Mesenchymal stem cell (in vitro differentiated cells and primary cell): ENCODE results near the gene CDH12.
"Not testable (repeated sequence)": the region's sequence is repeated elsewhere in the genome, so short reads cannot be mapped to it uniquely, and the experiment has no call there.

ENCODE experiments used
- DNase-seq: peaks from one replicate; pipeline ENCODE4 v3.0.0-alpha.2; 2013
- H2AFZ ChIP-seq: one replicate; pipeline ENCODE4 v1.6.1; 2013; ENCODE audit warnings: low read depth, mild to moderate bottlenecking, control low read depth, inconsistent platforms, low read length, moderate library complexity
- H2AK5ac ChIP-seq: 2 replicates; pipeline ENCODE4 v1.6.1; 2013; ENCODE audit warnings: low read length, moderate library complexity, mild to moderate bottlenecking, inconsistent platforms; ENCODE audit not compliant: severe bottlenecking
- H2BK120ac ChIP-seq: one replicate; pipeline ENCODE4 v1.6.1; 2013; ENCODE audit warnings: low read depth, mild to moderate bottlenecking, inconsistent platforms, low read length, moderate library complexity
- H2BK12ac ChIP-seq, 2 experiments: one replicate each; pipeline ENCODE4 v1.6.1; 2013; ENCODE audit warnings: inconsistent platforms in 2 of 2, low read length in 2 of 2, mild to moderate bottlenecking in 2 of 2, moderate library complexity in 2 of 2, control low read depth in 1 of 2
- H2BK15ac ChIP-seq: one replicate; pipeline ENCODE4 v1.6.1; 2013; ENCODE audit warnings: mild to moderate bottlenecking, low read depth, inconsistent platforms; ENCODE audit not compliant: poor library complexity, severe bottlenecking
- H2BK5ac ChIP-seq: 2 replicates; pipeline ENCODE4 v1.6.1; 2013; ENCODE audit warnings: low read depth, mild to moderate bottlenecking, low read length, control low read depth, inconsistent platforms; ENCODE audit not compliant: poor library complexity, severe bottlenecking
- H3K14ac ChIP-seq, 2 experiments: one replicate each; pipeline ENCODE4 v1.6.1; 2013; ENCODE audit warnings: inconsistent platforms in 2 of 2, low read length in 2 of 2, control low read depth in 1 of 2, mild to moderate bottlenecking in 1 of 2, moderate library complexity in 1 of 2
- H3K18ac ChIP-seq, 2 experiments: one replicate each; pipeline ENCODE4 v1.6.1; 2013; ENCODE audit warnings: inconsistent platforms in 2 of 2, low read length in 2 of 2, control low read depth in 1 of 2, low read depth in 1 of 2, mild to moderate bottlenecking in 1 of 2
- H3K23ac ChIP-seq, 2 experiments: one replicate each; pipeline ENCODE4 v1.6.1; 2013; ENCODE audit warnings: inconsistent platforms in 2 of 2, low read length in 2 of 2, mild to moderate bottlenecking in 2 of 2, moderate library complexity in 2 of 2, control low read depth in 1 of 2
- H3K27ac ChIP-seq: 2 replicates; pipeline ENCODE4 v1.5.1; 2013; ENCODE audit warnings: mild to moderate bottlenecking, moderate library complexity, low read length, control low read depth, inconsistent platforms; ENCODE audit not compliant: poor library complexity, severe bottlenecking
- H3K27me3 ChIP-seq, 2 experiments: 2 replicates each; pipeline versions ENCODE4 v1.6.1 to v1.7.0; 2013; ENCODE audit warnings: low read length in 2 of 2, mild to moderate bottlenecking in 2 of 2, moderate library complexity in 2 of 2, control low read depth in 1 of 2, inconsistent platforms in 1 of 2; ENCODE audit not compliant: control insufficient read depth in 1 of 2, insufficient read depth in 1 of 2
- H3K36me3 ChIP-seq, 2 experiments: 2 replicates each; pipeline versions ENCODE4 v1.6.1 to v1.7.0; 2013; ENCODE audit warnings: low read length in 2 of 2, control low read depth in 1 of 2, inconsistent platforms in 1 of 2, low read depth in 1 of 2, mild to moderate bottlenecking in 1 of 2; ENCODE audit not compliant: insufficient read depth in 2 of 2, control insufficient read depth in 1 of 2
- H3K4ac ChIP-seq, 2 experiments: one replicate each; pipeline ENCODE4 v1.6.1; 2013; ENCODE audit warnings: inconsistent platforms in 2 of 2, low read length in 2 of 2, mild to moderate bottlenecking in 2 of 2, moderate library complexity in 2 of 2, control low read depth in 1 of 2, low read depth in 1 of 2
- H3K4me1 ChIP-seq: 2 replicates; pipeline ENCODE4 v1.6.1; 2013; ENCODE audit warnings: low read depth, low read length, control low read depth; ENCODE audit not compliant: control insufficient read depth, insufficient read depth
- H3K4me2 ChIP-seq: 2 replicates; pipeline ENCODE4 v1.6.1; 2013; ENCODE audit warnings: low read length, mild to moderate bottlenecking, inconsistent platforms; ENCODE audit not compliant: poor library complexity, severe bottlenecking
- H3K4me3 ChIP-seq, 2 experiments: 2 replicates each; pipeline versions ENCODE4 v1.5.1 to v1.7.0; 2013; ENCODE audit warnings: low read length in 2 of 2, mild to moderate bottlenecking in 2 of 2, control low read depth in 1 of 2, low read depth in 1 of 2; ENCODE audit not compliant: insufficient read depth in 1 of 2
- H3K79me1 ChIP-seq: replicated peaks from 2 replicates; pipeline ENCODE4 v1.6.1; 2013; ENCODE audit warnings: mild to moderate bottlenecking, control low read depth, low read length, inconsistent platforms; ENCODE audit not compliant: poor library complexity, severe bottlenecking
- H3K9ac ChIP-seq: 2 replicates; pipeline ENCODE4 v1.7.0; 2013; ENCODE audit warnings: mild to moderate bottlenecking, low read length, moderate library complexity
- H3K9me3 ChIP-seq: 2 replicates; pipeline ENCODE4 v1.7.0; 2013; ENCODE audit warnings: mild to moderate bottlenecking, low read length; ENCODE audit not compliant: control insufficient read depth
- H4K8ac ChIP-seq: one replicate; pipeline ENCODE4 v1.6.1; 2013; ENCODE audit warnings: inconsistent platforms, mild to moderate bottlenecking, low read length, moderate library complexity
- H4K91ac ChIP-seq: one replicate; pipeline ENCODE4 v1.6.1; 2013; ENCODE audit warnings: mild to moderate bottlenecking, low read length, inconsistent platforms
- WGBS: methylation state at CpG from one replicate; pipeline ENCODE4 v1.1.7; 2013; ENCODE audit warnings: mixed read lengths; 5-methylcytosine and 5-hydroxymethylcytosine counted together

CDH12 gene

DNA sequence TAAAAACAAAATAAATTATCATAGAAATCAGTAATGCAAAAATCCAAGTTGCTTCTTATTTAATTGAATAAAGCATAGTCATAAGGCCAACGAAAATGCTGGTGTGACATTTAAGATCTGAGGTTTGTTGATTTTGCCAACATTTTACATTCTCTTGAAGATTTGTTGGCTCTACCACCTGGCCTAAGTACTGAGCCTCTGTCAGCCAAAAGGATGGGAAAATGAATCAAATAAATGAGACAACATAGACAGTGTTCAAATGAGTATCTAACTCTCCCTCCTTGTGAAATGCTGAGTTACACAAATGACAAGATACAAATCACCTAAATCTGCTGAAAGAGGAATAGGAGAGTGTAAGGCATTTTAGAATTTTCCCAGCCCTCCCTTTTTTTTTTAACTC is 575.0 kb downstream of the CDH12 start:
- WGBS = no CpG with 5 or more reads among the region's 1 CpG
- no peak overlapping the region for H2BK12ac ChIP-seq
- no peak overlapping the region for H3K4me3 ChIP-seq
- no peak for DNase-seq
- H3K27ac ChIP-seq = no peak overlapping the region
- no peak overlapping the region for H4K8ac ChIP-seq
- no peak overlapping the region for H4K91ac ChIP-seq
- no peaks in the 10 kb centered on the region for H3K79me1 ChIP-seq
- peaks cover 9% of the 10 kb centered on the region for H3K9me3 ChIP-seq
- no peaks in the 10 kb centered on the region for H3K27me3 ChIP-seq
- H2BK120ac ChIP-seq = no peak overlapping the region
- H3K4me2 ChIP-seq = no peak overlapping the region
- no peak overlapping the region for H3K14ac ChIP-seq
- H3K36me3 ChIP-seq = no peaks in the 10 kb centered on the region
- no peak overlapping the region for H3K23ac ChIP-seq
- no peak overlapping the region for H2BK5ac ChIP-seq
- H3K9ac ChIP-seq = no peak overlapping the region
- H3K18ac ChIP-seq = no peak overlapping the region
- H3K4me1 ChIP-seq = no peaks in the 10 kb centered on the region
- H3K4ac ChIP-seq = no peak overlapping the region
- H2BK15ac ChIP-seq = no peak overlapping the region
- H2AFZ ChIP-seq = no peak overlapping the region
- no peak overlapping the region for H2AK5ac ChIP-seq

DNA sequence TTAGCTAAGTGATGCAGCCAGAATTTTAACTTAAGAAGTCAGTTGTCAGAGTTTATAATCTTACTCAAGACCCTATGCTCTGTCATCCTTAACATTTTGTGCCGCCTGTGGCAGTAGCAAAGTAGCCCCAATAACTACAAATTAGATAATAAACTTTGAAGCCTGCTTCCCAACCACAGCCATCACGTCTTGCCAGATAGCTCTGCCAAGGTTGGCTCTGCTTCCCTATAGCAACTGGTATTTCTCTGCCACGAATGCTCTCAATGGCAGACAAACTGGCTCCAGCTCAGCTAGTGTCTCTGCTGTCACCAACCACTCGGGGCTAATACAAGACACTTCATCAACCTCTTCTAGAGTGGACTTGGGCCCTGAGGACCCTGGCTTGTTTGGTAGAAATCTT is 576.1 kb downstream of the CDH12 start:
- DNase-seq = no peak
- Histone ChIP-seq H2BK15ac (no peak overlapping the region), H3K4me3 (no peak overlapping the region), H3K23ac (no peak overlapping the region), H3K4ac (no peak overlapping the region), H2BK5ac (no peak overlapping the region), H2BK120ac (no peak overlapping the region), H4K8ac (no peak overlapping the region), H2AFZ (no peak overlapping the region), H3K27me3 (no peaks in the 10 kb centered on the region), H3K9me3 (peaks cover 7% of the 10 kb centered on the region), H3K27ac (no peak overlapping the region), H3K14ac (no peak overlapping the region), H3K18ac (no peak overlapping the region), H2BK12ac (no peak overlapping the region), H3K4me2 (no peak overlapping the region), H3K79me1 (no peaks in the 10 kb centered on the region), H4K91ac (no peak overlapping the region), H3K4me1 (no peaks in the 10 kb centered on the region), H3K9ac (no peak overlapping the region), H3K36me3 (no peaks in the 10 kb centered on the region), H2AK5ac (no peak overlapping the region)
- WGBS = 65% methylated on average over 3 of the region's 4 CpGs

DNA sequence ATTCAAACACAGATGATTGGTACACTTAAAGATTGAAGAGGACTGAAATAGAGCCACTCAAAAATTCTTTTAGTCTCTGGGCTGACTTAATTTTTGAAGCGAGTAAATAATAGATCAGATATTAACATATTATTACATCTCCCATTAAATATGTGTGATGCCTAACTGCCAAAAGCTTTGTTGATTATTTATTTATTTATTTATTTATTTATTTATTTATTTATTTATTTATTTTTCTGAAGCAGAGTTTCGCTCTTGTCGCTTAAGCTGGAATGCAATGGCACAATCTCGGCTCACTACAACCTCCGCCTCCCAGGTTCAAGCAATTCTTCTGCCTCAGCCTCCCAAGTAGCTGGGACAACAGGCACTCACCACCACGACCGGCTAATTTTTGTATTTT is 587.3 kb downstream of the CDH12 start:
- H3K4me3 ChIP-seq, H3K9ac ChIP-seq, H4K91ac ChIP-seq, H3K36me3 ChIP-seq, DNase-seq, H3K14ac ChIP-seq, H2BK120ac ChIP-seq, H3K18ac ChIP-seq, H2AK5ac ChIP-seq, H3K4me2 ChIP-seq, H3K27ac ChIP-seq, H2BK12ac ChIP-seq, H3K4me1 ChIP-seq, H4K8ac ChIP-seq, H3K9me3 ChIP-seq, H2BK15ac ChIP-seq, H3K27me3 ChIP-seq, H2BK5ac ChIP-seq, H3K79me1 ChIP-seq, H2AFZ ChIP-seq, H3K23ac ChIP-seq, H3K4ac ChIP-seq: not testable (repeated sequence)
- 78% methylated on average over 6 of the region's 7 CpGs for whole genome bisulfite sequencing

DNA sequence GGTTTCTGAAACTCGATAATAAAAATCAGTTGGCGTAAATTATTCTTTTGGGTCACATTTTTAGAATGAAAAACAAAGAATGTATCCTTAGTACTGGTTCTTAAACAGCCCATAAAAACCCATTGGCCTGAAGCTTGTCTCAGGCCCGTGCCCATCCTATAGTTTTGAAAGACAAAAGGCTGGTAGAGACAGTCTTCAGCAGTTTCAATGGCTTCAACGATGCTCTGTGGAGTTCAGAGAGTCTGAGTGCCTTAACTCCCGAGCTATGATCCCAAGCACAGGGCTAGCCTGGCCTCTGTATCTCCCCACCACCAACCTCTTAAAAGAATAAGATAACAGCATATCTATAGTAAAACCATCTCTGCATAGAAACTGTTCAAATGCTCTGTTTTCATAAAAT is 595.0 kb downstream of the CDH12 start:
- H3K27me3 ChIP-seq = no peaks in the 10 kb centered on the region
- no peak overlapping the region for H3K4me2 ChIP-seq
- H2BK15ac ChIP-seq = no peak overlapping the region
- no peak for DNase-seq
- H3K79me1 ChIP-seq = no peaks in the 10 kb centered on the region
- no peak overlapping the region for H4K8ac ChIP-seq
- no peak overlapping the region for H3K9ac ChIP-seq
- no peak overlapping the region for H3K23ac ChIP-seq
- no peak overlapping the region for H4K91ac ChIP-seq
- H2AK5ac ChIP-seq = no peak overlapping the region
- no peak overlapping the region for H3K18ac ChIP-seq
- no peaks in the 10 kb centered on the region for H3K4me1 ChIP-seq
- H3K4ac ChIP-seq = no peak overlapping the region
- no peaks in the 10 kb centered on the region for H3K9me3 ChIP-seq
- H3K14ac ChIP-seq = no peak overlapping the region
- H3K27ac ChIP-seq = no peak overlapping the region
- H3K4me3 ChIP-seq = no peak overlapping the region
- H2BK12ac ChIP-seq = no peak overlapping the region
- no peak overlapping the region for H2BK5ac ChIP-seq
- H2AFZ ChIP-seq = no peak overlapping the region
- no peaks in the 10 kb centered on the region for H3K36me3 ChIP-seq
- WGBS = 57% methylated on average over 5 of the region's 5 CpGs
- H2BK120ac ChIP-seq = no peak overlapping the region
